ENCODE data around the gene GPR157. TPM values are rescaled to one million over a fixed set of nuclear protein-coding genes. Genes with fewer than 3 reads are reported as not detected.

Gene GPR157
- total and polyA plus RNA-seq, 2 experiments from 2014 or later = 1.7 to 2.7 TPM

- H3K4me2 ChIP-seq (ENCODE audit: unreplicated experiment) = peak overlapping the region; percentile 17
- H3K79me2 ChIP-seq (ENCODE audit: insufficient read depth) = no peaks in the 10 kb centered on the region
- in situ Hi-C loops (cut with MboI) = no loop called here
- H3K36me3 ChIP-seq (ENCODE audit: low read depth) = no peaks in the 10 kb centered on the region
- H4K20me1 ChIP-seq (ENCODE audit: insufficient read depth) = no peaks in the 10 kb centered on the region
- no peaks in the 10 kb centered on the region for H3K9me2 ChIP-seq (ENCODE audit: insufficient read depth)
- H3K27me3 ChIP-seq (replicated peaks; ENCODE audit: insufficient read depth) = no peaks in the 10 kb centered on the region
- H3K9me3 ChIP-seq (ENCODE audit: low read depth) = no peaks in the 10 kb centered on the region
- H3K4me3 ChIP-seq = no peak overlapping the region
- peaks cover 19% of the 10 kb centered on the region for H3F3A ChIP-seq (ENCODE audit: insufficient read depth)
- 68% methylated on average over 24 of the region's 24 CpGs for WGBS, 2 experiments (ENCODE audit: low coverage in 1 of 2, low lambda C conversion rate in 2 of 2, missing lambda C conversion rate in 2 of 2)
- peak overlapping the region; percentile 37 for H3K27ac ChIP-seq
- peak overlapping the region; percentile 61 for H2AFZ ChIP-seq
- H3K9ac ChIP-seq = no peak overlapping the region
- TF ChIP-seq EZH2phosphoT487 (IDR thresholded peaks at IDR 0.05; ENCODE audit: insufficient read depth, low read depth) (no peak), EZH2 (IDR thresholded peaks at IDR 0.05; ENCODE audit: insufficient read depth, poor library complexity, severe bottlenecking) (no peak)
- DNase-seq = peak; percentile 95
- H3K4me1 ChIP-seq (ENCODE audit: insufficient read depth) = peaks cover 39% of the 10 kb centered on the region
Measured at GRCh38 chr1:9066945-9067807, 61.7 kb downstream of the GPR157 start.

- DNase-seq = no peak
- H2AFZ ChIP-seq = no peak overlapping the region
- no peak for TF ChIP-seq EZH2phosphoT487 (IDR thresholded peaks at IDR 0.05; ENCODE audit: insufficient read depth, low read depth)
- TF ChIP-seq EZH2 (IDR thresholded peaks at IDR 0.05; ENCODE audit: insufficient read depth, poor library complexity, severe bottlenecking) = no peak
- no peaks in the 10 kb centered on the region for H3K36me3 ChIP-seq (ENCODE audit: low read depth)
- no peaks in the 10 kb centered on the region for H4K20me1 ChIP-seq (ENCODE audit: insufficient read depth)
- H3K4me3 ChIP-seq = no peak overlapping the region
- no peak overlapping the region for H3K9ac ChIP-seq
- no peaks in the 10 kb centered on the region for H3K9me2 ChIP-seq (ENCODE audit: insufficient read depth)
- in situ Hi-C loops (cut with MboI) = no loop called here
- no peak overlapping the region for H3K4me2 ChIP-seq (ENCODE audit: unreplicated experiment)
- no peaks in the 10 kb centered on the region for H3K79me2 ChIP-seq (ENCODE audit: insufficient read depth)
- peaks cover 27% of the 10 kb centered on the region for H3F3A ChIP-seq (ENCODE audit: insufficient read depth)
- 96 to 97% methylated on average over 7 of the region's 7 CpGs for WGBS, 2 experiments (ENCODE audit: low coverage in 1 of 2, low lambda C conversion rate in 2 of 2, missing lambda C conversion rate in 2 of 2)
- H3K9me3 ChIP-seq (ENCODE audit: low read depth) = no peaks in the 10 kb centered on the region
- no peaks in the 10 kb centered on the region for H3K27me3 ChIP-seq (replicated peaks; ENCODE audit: insufficient read depth)
- H3K4me1 ChIP-seq (ENCODE audit: insufficient read depth) = peaks cover 52% of the 10 kb centered on the region
- no peak overlapping the region for H3K27ac ChIP-seq
Measured at GRCh38 chr1:9065213-9065751, 63.6 kb downstream of the GPR157 start.

GRCh38 chr1:9062846-9063245, 66.1 kb downstream of the GPR157 start:
- Histone ChIP-seq H3K4me1 (ENCODE audit: insufficient read depth) (peaks cover 40% of the 10 kb centered on the region), H3K4me3 (no peak overlapping the region), H3K9ac (no peak overlapping the region), H3K27me3 (replicated peaks; ENCODE audit: insufficient read depth) (no peaks in the 10 kb centered on the region), H3K36me3 (ENCODE audit: low read depth) (no peaks in the 10 kb centered on the region), H3K4me2 (ENCODE audit: unreplicated experiment) (no peak overlapping the region), H2AFZ (no peak overlapping the region), H3K79me2 (ENCODE audit: insufficient read depth) (no peaks in the 10 kb centered on the region), H4K20me1 (ENCODE audit: insufficient read depth) (no peaks in the 10 kb centered on the region), H3K27ac (no peak overlapping the region), H3K9me3 (ENCODE audit: low read depth) (no peaks in the 10 kb centered on the region), H3F3A (ENCODE audit: insufficient read depth) (peaks cover 19% of the 10 kb centered on the region; the same call in 1 of the 2 replicates), H3K9me2 (ENCODE audit: insufficient read depth) (no peaks in the 10 kb centered on the region)
- TF ChIP-seq EZH2 (IDR thresholded peaks at IDR 0.05; ENCODE audit: insufficient read depth, poor library complexity, severe bottlenecking) = no peak
- TF ChIP-seq EZH2phosphoT487 (IDR thresholded peaks at IDR 0.05; ENCODE audit: insufficient read depth, low read depth) = no peak
- in situ Hi-C loops (cut with MboI) = no loop called here
- WGBS, 2 experiments (ENCODE audit: low coverage in 1 of 2, low lambda C conversion rate in 2 of 2, missing lambda C conversion rate in 2 of 2) = 86 to 87% methylated on average over 5 of the region's 5 CpGs
- DNase-seq = no peak

- Histone ChIP-seq H3K36me3 (ENCODE audit: low read depth) (no peaks in the 10 kb centered on the region), H3F3A (ENCODE audit: insufficient read depth) (peaks cover 19% of the 10 kb centered on the region; the same call in 1 of the 2 replicates), H3K9me3 (ENCODE audit: low read depth) (no peaks in the 10 kb centered on the region), H3K9ac (no peak overlapping the region), H3K9me2 (ENCODE audit: insufficient read depth) (no peaks in the 10 kb centered on the region), H2AFZ (peak overlapping the region; percentile 56), H3K4me1 (ENCODE audit: insufficient read depth) (peaks cover 35% of the 10 kb centered on the region), H3K27me3 (replicated peaks; ENCODE audit: insufficient read depth) (no peaks in the 10 kb centered on the region), H3K4me2 (ENCODE audit: unreplicated experiment) (peak overlapping the region; percentile 11), H3K27ac (peak overlapping the region; percentile 64), H3K79me2 (ENCODE audit: insufficient read depth) (no peaks in the 10 kb centered on the region), H4K20me1 (ENCODE audit: insufficient read depth) (no peaks in the 10 kb centered on the region), H3K4me3 (no peak overlapping the region)
- 81 to 83% methylated on average over 7 of the region's 7 CpGs for WGBS, 2 experiments (ENCODE audit: low coverage in 1 of 2, low lambda C conversion rate in 2 of 2, missing lambda C conversion rate in 2 of 2)
- in situ Hi-C loops (cut with MboI) = no loop called here
- DNase-seq = peak; percentile 32
- TF ChIP-seq EZH2 (IDR thresholded peaks at IDR 0.05; ENCODE audit: insufficient read depth, poor library complexity, severe bottlenecking) (no peak), EZH2phosphoT487 (IDR thresholded peaks at IDR 0.05; ENCODE audit: insufficient read depth, low read depth) (no peak)
Measured at GRCh38 chr1:9062021-9062471, 66.9 kb downstream of the GPR157 start.
